CD14-positive monocyte (primary cell): Measurements from ENCODE around the gene PELI2. TPM values are rescaled to one million over a fixed set of nuclear protein-coding genes. Genes with fewer than 3 reads are reported as not detected.

Experiments used
- DNase-seq, 3 donors: peaks; one replicate each; pipeline ENCODE4 v3.0.0-alpha.2; 2011 to 2022
- H2AFZ ChIP-seq: 2 replicates; pipeline ENCODE4 v1.6.0; 2012; ENCODE audit warnings: mild to moderate bottlenecking, low read depth, low read length, inconsistent platforms; ENCODE audit not compliant: insufficient read depth, poor library complexity, severe bottlenecking
- H3K27ac ChIP-seq, 2 donors: 1 replicate in 1 of 2; 2 replicates in 1 of 2; pipeline ENCODE4 v1.5.1; 2012 to 2013; ENCODE audit warnings: low read length in 2 of 2, control low read depth in 1 of 2, inconsistent platforms in 1 of 2, low read depth in 1 of 2, mild to moderate bottlenecking in 1 of 2
- H3K27me3 ChIP-seq, 2 donors: one replicate each; pipeline versions ENCODE4 v1.6.0 to v1.6.1; 2011 to 2013; ENCODE audit warnings: low read length in 2 of 2; ENCODE audit not compliant: control insufficient read depth in 2 of 2, insufficient read depth in 2 of 2
- H3K36me3 ChIP-seq, 2 donors: replicated peaks in 1 of 2; 1 replicate in 1 of 2; 2 replicates in 1 of 2; pipeline versions ENCODE4 v1.5.1 to v1.6.1; 2012 to 2013; ENCODE audit warnings: low read length in 2 of 2, control low read depth in 1 of 2, inconsistent platforms in 1 of 2, mild to moderate bottlenecking in 1 of 2; ENCODE audit not compliant: insufficient read depth in 2 of 2, control insufficient read depth in 1 of 2
- H3K4me1 ChIP-seq, 2 donors: 1 replicate in 1 of 2; 2 replicates in 1 of 2; pipeline versions ENCODE4 v1.5.1 to v1.6.1; 2012 to 2013; ENCODE audit warnings: low read length in 2 of 2, control low read depth in 1 of 2, inconsistent platforms in 1 of 2, mild to moderate bottlenecking in 1 of 2, moderate library complexity in 1 of 2; ENCODE audit not compliant: insufficient read depth in 2 of 2, control insufficient read depth in 1 of 2
- H3K4me2 ChIP-seq: replicated peaks from 2 replicates; pipeline ENCODE3; 2012; ENCODE audit warnings: low read length, moderate library complexity, mild to moderate bottlenecking; ENCODE audit not compliant: poor library complexity, severe bottlenecking; ENCODE audit errors: extremely low read depth
- H3K4me3 ChIP-seq, 3 experiments: fragments of 200-600 bp in 1 of 3; sonication (generic) in 1 of 3; replicated peaks in 1 of 3; 1 replicate in 2 of 3; 2 replicates in 1 of 3; pipeline ENCODE4 v1.5.1; 2011 to 2013; ENCODE audit warnings: low read length in 3 of 3, mild to moderate bottlenecking in 3 of 3, control low read depth in 2 of 3, low read depth in 2 of 3, inconsistent platforms in 1 of 3, moderate library complexity in 1 of 3
- H3K79me2 ChIP-seq: 2 replicates; pipeline ENCODE4 v1.6.0; 2012; ENCODE audit warnings: mild to moderate bottlenecking, control low read depth, inconsistent platforms, low read length, moderate library complexity; ENCODE audit not compliant: insufficient read depth
- H3K9ac ChIP-seq: 2 replicates; pipeline ENCODE4 v1.6.0; 2017; ENCODE audit warnings: low read length, mild to moderate bottlenecking; ENCODE audit not compliant: insufficient read depth, poor library complexity, severe bottlenecking
- H3K9me3 ChIP-seq, 2 donors: replicated peaks in 1 of 2; 1 replicate in 1 of 2; 2 replicates in 1 of 2; pipeline versions ENCODE4 v1.5.1 to v1.6.1; 2012 to 2013; ENCODE audit warnings: low read length in 2 of 2, control low read depth in 1 of 2; ENCODE audit not compliant: control insufficient read depth in 1 of 2, insufficient read depth in 1 of 2
- H4K20me1 ChIP-seq: 2 replicates; pipeline ENCODE4 v1.6.0; 2012; ENCODE audit warnings: mild to moderate bottlenecking, low read length, control low read depth, moderate library complexity; ENCODE audit not compliant: insufficient read depth
- H3K27ac Mint-ChIP-seq, 7 donors: one replicate each; pipeline ENCODE4 v1.8.0; 2020; ENCODE audit warnings: mild to moderate bottlenecking in 7 of 7, mixed read lengths in 7 of 7, moderate library complexity in 6 of 7, inconsistent platforms in 2 of 7
- H3K27me3 Mint-ChIP-seq, 3 donors: one replicate each; pipeline ENCODE4 v1.8.0; 2021 to 2022; ENCODE audit warnings: low read depth in 3 of 3, mild to moderate bottlenecking in 3 of 3, mixed read lengths in 3 of 3, moderate library complexity in 3 of 3, inconsistent platforms in 1 of 3
- H3K36me3 Mint-ChIP-seq, 2 donors: one replicate each; pipeline ENCODE4 v1.8.0; 2020; ENCODE audit warnings: mixed read lengths in 2 of 2, inconsistent platforms in 1 of 2, mild to moderate bottlenecking in 1 of 2
- H3K4me1 Mint-ChIP-seq: one replicate; pipeline ENCODE4 v1.8.0; 2020; ENCODE audit warnings: mild to moderate bottlenecking, mixed read lengths
- H3K4me3 Mint-ChIP-seq, 2 donors: one replicate each; pipeline ENCODE4 v1.8.0; 2020; ENCODE audit warnings: mild to moderate bottlenecking in 2 of 2, mixed read lengths in 2 of 2, moderate library complexity in 1 of 2
- H3K9me3 Mint-ChIP-seq, 7 donors: one replicate each; pipeline ENCODE4 v1.8.0; 2020 to 2022; ENCODE audit warnings: mixed read lengths in 7 of 7, mild to moderate bottlenecking in 6 of 7, moderate library complexity in 6 of 7, inconsistent platforms in 2 of 7
- WGBS: methylation state at CpG from one replicate; pipeline ENCODE4 v1.1.5; 2013; ENCODE audit warnings: missing lambda C conversion rate; ENCODE audit not compliant: insufficient coverage; 5-methylcytosine and 5-hydroxymethylcytosine counted together
- intact Hi-C, 2 donors: fragments of 100-400 bp; cut with micrococcal nuclease; formaldehyde crosslinking; loops; one replicate each; pipeline versions ENCODE4 v1.15.0 to v1.15.1; 2023
- polyA plus RNA-seq, 3 donors: library from polyadenylated mRNA; depleted of rRNA in 1 of 3; unstranded in 2 of 3; stranded (reverse) in 1 of 3; fragments of 300-500 nt in 2 of 3; fragments of >200 nt in 1 of 3; fragmentation: Illumina TruSeq in 2 of 3; gene quantifications; 1 replicate in 2 of 3; 2 replicates in 1 of 3; pipeline ENCODE4 v1.2.3, GENCODE V29; 2012 to 2021
- TF ChIP-seq, protein P1 (sequence below): fragments of 200-600 bp; IDR thresholded peaks from one replicate; pipeline ENCODE4 v1.8.0; 2022; ENCODE audit warnings: antibody characterized with exemption, mild to moderate bottlenecking

PELI2 gene
- polyA plus RNA-seq, 3 donors: 10.1 to 35.8 (median 12.5) TPM

DNA sequence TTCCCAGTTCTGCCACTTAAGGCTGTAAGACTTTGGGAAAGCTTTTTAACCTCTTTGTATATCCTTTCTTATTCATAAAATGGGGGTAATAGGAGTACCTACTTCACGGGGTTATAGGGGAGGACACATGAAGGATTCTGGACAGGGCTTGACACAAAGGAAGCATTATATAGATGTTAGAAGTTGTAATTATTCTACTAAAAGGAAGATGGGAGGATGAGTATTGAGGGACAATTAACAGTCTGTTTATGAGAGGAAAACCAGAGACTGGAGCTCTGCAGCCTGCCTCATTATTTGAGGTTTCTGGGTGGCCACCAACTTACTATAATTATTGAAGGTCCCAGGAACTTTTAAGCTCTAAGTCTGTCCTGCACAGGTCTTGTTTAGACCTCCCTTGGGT, 34.0 kb downstream of the PELI2 start:
- peaks cover 27 to 30% of the 10 kb centered on the region in 2 donors for H3K4me1 ChIP-seq
- H3K4me2 ChIP-seq: no peak overlapping the region
- H3K9ac ChIP-seq: no peak overlapping the region
- H3K9me3 Mint-ChIP-seq: peaks cover 0 to 6% (median 2%) of the 10 kb centered on the region in 7 donors
- no peaks in the 10 kb centered on the region for H3K27me3 ChIP-seq
- no peak overlapping the region for H3K27ac ChIP-seq
- intact Hi-C loops: no loop called here
- H2AFZ ChIP-seq: no peak overlapping the region
- H3K79me2 ChIP-seq: peaks cover 98% of the 10 kb centered on the region
- WGBS: no CpG with 5 or more reads among the region's 1 CpG
- peaks cover 0 to 3% of the 10 kb centered on the region in 2 donors for H3K36me3 Mint-ChIP-seq
- no peak overlapping the region for H3K4me3 Mint-ChIP-seq
- peak overlapping the region in 1 of 7 donors; percentile 42 for H3K27ac Mint-ChIP-seq
- H3K9me3 ChIP-seq: no peaks in the 10 kb centered on the region
- H4K20me1 ChIP-seq: peaks cover 100% of the 10 kb centered on the region
- H3K4me1 Mint-ChIP-seq: peaks cover 37% of the 10 kb centered on the region
- no peaks in the 10 kb centered on the region for H3K27me3 Mint-ChIP-seq
- no peak overlapping the region for H3K4me3 ChIP-seq
- no peaks in the 10 kb centered on the region for H3K36me3 ChIP-seq
- TF ChIP-seq, protein P1, sequence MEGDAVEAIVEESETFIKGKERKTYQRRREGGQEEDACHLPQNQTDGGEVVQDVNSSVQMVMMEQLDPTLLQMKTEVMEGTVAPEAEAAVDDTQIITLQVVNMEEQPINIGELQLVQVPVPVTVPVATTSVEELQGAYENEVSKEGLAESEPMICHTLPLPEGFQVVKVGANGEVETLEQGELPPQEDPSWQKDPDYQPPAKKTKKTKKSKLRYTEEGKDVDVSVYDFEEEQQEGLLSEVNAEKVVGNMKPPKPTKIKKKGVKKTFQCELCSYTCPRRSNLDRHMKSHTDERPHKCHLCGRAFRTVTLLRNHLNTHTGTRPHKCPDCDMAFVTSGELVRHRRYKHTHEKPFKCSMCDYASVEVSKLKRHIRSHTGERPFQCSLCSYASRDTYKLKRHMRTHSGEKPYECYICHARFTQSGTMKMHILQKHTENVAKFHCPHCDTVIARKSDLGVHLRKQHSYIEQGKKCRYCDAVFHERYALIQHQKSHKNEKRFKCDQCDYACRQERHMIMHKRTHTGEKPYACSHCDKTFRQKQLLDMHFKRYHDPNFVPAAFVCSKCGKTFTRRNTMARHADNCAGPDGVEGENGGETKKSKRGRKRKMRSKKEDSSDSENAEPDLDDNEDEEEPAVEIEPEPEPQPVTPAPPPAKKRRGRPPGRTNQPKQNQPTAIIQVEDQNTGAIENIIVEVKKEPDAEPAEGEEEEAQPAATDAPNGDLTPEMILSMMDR: no peak
- no peak for DNase-seq

DNA sequence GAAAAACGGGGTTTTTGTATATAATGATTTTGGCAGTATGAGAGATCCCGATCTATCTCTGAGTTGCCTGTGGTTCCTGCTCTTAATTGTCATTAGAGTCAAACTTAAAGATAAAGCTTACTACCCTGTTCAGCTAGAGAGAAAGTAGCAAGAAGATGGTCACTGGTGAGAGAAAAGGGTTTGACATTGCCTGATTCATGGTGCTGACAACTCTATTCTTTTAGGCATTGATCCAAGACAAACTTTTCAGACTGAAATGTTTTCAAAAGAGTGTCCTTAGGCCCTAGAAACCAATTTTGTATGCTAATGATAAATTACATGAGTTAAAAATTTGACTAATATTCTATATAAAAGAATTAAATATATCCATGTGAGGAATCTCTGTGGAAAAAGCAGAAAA, 35.1 kb downstream of the PELI2 start:
- H3K27me3 ChIP-seq: no peaks in the 10 kb centered on the region
- H3K79me2 ChIP-seq: peaks cover 100% of the 10 kb centered on the region
- H3K4me3 Mint-ChIP-seq: no peak overlapping the region
- H3K4me3 ChIP-seq: no peak overlapping the region
- H4K20me1 ChIP-seq: peaks cover 100% of the 10 kb centered on the region
- H3K36me3 Mint-ChIP-seq: peaks cover 0 to 3% of the 10 kb centered on the region in 2 donors
- no peaks in the 10 kb centered on the region for H3K9me3 ChIP-seq
- TF ChIP-seq, protein P1: no peak
- peaks cover 26% of the 10 kb centered on the region for H3K4me1 Mint-ChIP-seq
- DNase-seq: no peak
- no peak overlapping the region for H2AFZ ChIP-seq
- no peaks in the 10 kb centered on the region for H3K27me3 Mint-ChIP-seq
- H3K27ac Mint-ChIP-seq: peak overlapping the region in 1 of 7 donors; percentile 40
- WGBS: no CpG with 5 or more reads among the region's 2 CpGs
- no peak overlapping the region for H3K4me2 ChIP-seq
- intact Hi-C loops: no loop called here
- peaks cover 17 to 20% of the 10 kb centered on the region in 2 donors for H3K4me1 ChIP-seq
- H3K9me3 Mint-ChIP-seq: peaks cover 0 to 6% (median 2%) of the 10 kb centered on the region in 7 donors
- no peaks in the 10 kb centered on the region for H3K36me3 ChIP-seq
- H3K9ac ChIP-seq: no peak overlapping the region
- H3K27ac ChIP-seq: no peak overlapping the region
